Occipital lobe (tissue), 2 donors: Measurements from ENCODE around the gene COL9A3. TPM values are rescaled to one million over a fixed set of nuclear protein-coding genes. Genes with fewer than 3 reads are reported as not detected.

Experiments
- DNase-seq: peaks from one replicate; lab custom pipeline; 2025; lab: John Stamatoyannopoulos, UW
- total RNA-seq: library from RNA; depleted of rRNA; stranded (reverse); fragments of >200 nt; gene quantifications from one replicate; pipeline ENCODE4 v1.2.3, GENCODE V29; 2014

COL9A3 gene
- total RNA-seq, 1 donor from 2014 or later = 37.1 TPM

GRCh38 chr20:62822239-62822787, 5.5 kb downstream of the COL9A3 start:
- DNase-seq = no peak

DNA sequence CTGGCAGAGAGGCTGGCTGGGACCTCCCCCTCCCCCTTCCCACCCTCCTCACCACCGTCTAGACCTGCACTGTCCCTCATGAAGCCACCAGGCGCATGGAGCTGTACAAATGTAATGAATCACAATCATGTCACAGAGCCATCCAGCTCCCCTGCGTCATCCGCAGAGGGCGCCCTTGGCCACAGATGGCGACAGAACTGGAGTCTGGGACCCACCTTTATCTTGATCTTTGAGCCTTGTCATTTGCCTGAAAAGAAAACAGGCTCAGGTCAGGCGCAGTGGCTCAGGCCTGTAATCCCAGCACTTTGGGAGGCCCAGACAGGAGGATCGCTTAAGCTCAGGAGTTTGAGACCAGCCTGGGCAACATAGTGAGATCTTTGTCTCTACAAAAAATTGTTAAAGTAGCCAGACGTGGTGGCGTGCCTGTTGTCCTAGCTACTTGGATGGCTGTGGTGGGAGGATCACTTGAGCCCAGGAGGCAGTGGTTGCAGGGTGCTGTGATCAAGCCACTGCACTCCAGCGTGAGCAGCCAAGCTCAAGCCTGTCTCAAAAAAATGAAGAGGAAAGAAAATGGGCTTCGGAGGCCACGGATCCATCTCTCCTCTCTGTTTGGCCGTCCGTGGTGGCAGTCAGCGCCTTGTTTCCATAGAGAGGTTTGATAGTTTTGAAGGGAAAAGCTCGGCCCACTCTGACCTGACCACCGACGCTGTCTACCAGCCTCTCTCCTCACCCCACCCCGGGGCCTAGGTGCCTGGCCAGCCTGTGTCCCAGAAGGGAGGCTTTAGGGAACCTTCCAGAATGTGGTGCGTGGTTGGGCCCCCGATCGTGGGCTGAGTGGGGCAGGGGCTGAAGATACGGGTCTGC, 6.2 kb downstream of the COL9A3 start:
- no peak for DNase-seq

DNA sequence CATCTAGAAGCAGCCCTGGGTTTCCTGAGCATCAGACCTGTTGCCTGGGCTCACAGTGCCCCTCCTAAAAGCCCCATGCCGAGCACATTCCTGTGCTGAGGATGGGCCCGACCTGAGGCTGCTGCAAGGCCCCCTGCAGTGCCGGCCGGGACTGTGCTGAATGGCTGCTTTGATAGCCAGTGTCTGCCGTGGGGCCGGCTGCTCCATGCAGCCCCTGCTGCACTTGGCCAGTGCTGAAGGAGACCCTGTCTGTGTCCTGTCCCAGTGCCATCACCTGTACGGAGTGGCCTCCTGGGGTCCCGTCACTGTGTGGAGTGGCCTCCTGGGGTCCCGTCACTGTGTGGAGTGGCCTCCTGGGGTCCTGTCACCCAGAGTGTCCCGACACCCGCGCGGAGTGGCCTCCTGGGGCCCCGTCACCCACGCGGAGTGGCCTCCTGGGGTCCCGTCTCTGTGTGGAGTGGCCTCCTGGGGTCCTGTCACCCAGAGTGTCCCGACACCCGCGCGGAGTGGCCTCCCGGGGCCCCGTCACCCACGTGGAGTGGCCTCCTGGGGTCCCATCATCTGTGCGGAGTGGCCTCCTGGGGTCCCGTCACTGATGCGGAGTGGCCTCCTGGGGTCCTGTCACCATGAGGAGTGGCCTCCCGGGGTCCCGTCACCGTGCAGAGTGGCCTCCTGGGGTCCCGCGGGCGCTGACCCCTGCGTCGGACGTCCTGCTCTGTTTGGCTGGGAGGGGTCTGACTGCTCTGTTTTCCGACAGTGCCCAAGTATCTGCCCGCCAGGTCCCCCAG, 7.0 kb downstream of the COL9A3 start:
- DNase-seq = no peak

DNA sequence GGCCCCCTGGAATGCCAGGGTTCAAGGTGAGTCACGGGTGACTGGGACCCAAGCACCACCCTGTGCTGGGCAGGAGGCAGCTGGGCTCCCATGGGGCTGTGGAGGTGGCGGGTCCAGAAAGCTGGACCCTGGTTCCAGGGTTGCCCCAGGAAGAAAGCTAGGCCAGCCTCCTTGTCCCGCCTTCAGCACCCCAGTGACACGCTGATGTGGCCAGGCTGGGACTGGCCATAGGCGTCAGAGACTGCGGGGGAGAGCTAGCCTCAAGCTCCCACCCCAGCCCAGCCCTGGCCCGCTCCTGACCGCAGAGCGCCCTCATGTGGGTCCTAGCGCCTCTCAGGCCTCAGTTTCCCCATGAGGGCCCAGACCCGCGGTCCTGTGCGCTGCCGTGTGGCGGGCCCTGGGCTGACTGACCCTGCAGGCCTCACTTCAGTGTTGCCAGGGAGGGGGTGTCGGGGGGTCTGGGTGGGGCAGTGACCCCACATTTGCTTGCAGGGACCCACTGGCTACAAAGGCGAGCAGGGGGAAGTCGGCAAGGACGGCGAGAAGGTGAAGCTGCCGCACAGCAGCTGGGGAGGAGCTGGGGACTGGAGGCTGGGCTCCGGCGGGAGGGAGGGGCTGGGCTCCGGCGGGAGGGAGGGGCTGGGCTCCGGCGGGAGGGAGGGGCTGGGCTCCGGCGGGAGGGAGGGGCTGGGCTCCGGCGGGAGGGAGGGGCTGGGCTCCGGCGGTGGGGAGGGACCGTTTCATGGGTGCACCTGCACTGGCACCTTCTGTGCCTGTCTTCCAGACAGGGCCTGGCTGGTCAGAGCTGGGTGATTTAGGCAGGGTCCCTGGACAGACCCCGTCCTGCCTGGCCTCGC, 7.9 kb downstream of the COL9A3 start:
- DNase-seq = no peak

DNA sequence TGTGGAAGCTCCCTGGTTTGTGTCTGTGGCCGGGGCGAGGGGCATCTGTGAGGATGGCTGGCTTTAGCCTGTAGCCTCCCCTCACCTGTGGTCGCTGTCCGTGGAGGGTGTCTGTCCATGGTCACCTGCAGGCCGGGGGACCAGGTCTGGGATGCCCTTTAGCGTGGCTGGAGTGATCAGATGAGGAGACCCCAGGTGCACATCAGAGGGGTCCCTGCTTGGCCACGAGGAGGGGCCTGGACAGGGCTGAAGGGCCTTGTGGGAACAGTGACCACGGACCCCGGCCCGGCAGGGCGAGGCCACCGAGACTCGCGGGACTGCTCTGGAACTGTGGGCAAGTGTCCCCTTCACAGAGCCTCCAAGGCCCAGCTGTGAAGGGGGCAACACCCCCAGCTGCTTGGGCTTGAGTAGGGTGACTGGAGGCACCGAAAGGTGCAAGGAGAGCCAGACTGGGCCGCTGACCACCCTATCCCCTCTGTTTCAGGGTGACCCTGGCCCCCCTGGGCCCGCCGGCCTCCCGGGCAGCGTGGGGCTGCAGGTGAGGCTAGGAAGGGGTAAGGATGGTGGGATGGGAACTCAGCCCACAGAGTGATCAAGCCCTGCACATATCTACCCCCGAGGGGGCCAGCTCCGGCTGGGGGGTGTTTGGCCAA, 8.6 kb downstream of the COL9A3 start:
- DNase-seq = no peak

GRCh38 chr20:62825986-62826645, 9.3 kb downstream of the COL9A3 start:
- no peak for DNase-seq

DNA sequence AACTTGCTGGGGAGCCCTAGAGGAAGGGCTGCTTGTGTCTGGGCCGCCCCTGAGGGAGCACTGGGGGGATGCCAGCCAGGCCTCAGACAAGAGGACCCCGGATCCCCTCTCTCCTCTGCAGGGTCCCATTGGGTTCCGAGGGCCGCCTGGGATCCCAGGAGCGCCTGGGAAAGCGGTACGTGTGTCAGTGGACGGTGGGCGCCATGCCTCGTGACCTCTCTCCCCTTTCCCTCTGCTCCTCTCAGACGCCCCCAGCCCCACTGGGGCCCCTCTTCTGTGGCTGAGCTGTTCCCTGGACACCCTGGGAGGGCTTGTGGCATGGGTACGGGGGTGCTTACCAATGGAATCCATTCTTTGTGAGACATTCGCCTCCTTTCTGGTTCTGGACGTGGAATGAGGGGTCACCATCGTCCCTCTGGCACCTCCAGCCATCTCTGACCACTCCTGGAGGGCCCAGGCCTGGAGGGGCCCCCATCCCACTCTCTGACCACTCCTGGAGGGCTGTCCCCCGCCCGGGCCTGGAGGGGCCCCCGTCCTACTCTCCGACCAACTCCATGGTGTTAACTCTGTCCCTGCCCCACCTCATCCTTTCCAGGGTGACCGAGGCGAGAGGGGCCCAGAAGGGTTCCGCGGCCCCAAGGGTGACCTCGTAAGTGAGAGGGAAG, 9.9 kb downstream of the COL9A3 start:
- DNase-seq = no peak

DNA sequence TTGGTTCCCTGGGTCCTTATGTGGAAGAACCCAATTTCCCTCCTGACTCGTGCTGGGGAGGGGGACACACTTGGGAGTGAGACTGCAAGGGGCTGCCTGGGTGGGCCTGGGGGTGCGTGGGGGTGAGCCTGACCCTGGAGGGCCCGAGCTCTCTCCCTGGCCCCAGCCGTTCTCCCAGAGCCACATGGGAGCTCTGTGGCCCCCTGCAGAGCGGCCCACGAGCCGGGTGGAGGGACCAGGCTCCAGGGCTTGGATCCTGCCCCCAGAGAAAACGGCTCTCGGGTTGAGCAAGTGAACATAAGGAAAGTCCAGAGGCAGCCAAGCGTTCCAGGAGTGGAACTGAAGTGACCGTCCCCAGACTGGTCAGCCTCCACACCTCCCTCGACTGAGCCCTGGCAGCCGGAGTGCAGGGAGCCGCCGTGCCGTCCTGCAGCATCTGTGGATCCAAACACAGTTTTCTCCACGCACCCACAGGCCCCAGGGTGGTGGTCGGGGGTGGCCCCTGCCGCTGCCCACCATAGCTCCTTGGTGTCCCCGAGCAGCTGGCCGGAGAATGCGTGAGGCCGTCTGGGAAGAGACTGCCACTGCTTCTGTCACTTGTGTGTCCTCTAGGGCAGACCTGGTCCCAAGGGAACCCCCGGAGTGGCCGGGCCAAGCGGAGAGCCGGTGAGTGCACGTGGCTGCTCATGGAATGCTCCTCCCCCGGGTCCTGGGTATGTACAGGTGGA, 10.6 kb downstream of the COL9A3 start:
- DNase-seq = no peak

- DNase-seq = no peak
Observed at GRCh38 chr20:62828051-62828450, 11.2 kb downstream of the COL9A3 start.

- DNase-seq = no peak
Observed at GRCh38 chr20:62828511-62829230, 11.8 kb downstream of the COL9A3 start.

DNA sequence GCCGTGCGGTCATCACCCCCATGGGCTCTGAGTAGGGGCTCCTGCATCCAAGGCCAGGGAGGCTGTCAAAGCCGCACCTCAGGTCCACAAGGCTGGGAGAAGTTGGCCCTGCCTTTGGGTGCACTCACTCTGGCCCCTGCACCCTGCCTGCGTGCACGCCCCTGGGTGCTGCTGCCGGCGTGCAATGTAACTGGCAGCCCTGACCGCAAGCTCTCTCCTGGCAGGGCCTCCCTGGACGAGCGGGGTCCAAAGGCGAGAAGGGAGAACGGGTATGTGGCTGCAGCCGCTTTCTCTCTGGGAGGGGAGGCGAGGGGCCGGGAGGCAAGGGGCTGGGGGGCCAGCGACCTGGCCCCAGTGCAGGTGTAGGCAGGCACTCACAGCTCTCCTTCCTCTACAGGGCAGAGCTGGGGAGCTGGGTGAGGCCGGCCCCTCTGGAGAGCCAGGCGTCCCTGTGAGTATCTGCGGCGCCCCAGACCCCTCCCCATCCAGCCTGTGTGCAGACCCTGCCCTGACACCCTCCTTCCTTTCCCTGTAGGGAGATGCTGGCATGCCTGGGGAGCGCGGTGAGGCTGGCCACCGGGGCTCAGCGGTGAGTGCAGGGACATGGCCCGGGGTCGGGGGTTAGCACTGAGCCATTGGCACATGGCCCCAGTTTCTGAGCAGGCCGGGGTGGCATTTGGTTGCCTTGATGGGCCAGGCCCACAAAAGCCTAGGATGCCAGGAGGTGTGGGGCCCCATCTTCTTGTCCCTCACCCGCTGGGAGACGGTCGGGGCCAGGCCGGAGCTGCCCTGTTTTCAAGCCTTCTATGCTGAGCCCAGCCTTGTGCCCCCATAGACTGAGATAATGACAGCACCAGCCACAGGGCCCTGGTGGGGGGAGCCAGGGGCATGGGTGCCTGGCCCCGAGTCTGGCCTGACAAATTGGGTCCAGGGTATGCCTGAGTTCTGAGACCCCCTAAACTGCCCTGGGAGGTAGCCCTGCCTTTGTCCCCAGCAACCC, 12.7 kb downstream of the COL9A3 start:
- DNase-seq = no peak

- no peak for DNase-seq
Observed at GRCh38 chr20:62830251-62830650, 13.4 kb downstream of the COL9A3 start.

DNA sequence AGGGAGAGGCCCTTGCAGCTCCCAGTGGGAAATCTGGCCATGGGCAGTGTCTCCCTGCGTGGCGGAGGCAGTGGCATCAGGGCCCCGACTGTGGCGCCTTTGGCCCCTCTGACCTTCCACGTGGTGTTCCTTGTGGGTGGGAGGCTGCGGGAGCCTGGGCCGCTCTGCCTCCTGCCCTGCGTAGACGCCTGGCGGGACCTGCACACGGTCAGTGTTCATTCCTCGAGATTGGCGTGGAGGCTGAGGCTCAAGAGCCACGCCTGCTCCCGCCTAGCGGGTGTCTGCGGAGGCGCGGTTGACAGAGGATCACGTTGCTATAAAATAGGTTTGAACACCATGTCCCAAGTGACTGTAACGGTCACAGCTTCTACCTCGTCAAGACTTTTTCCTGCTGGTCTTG, 14.0 kb downstream of the COL9A3 start:
- DNase-seq = no peak

DNA sequence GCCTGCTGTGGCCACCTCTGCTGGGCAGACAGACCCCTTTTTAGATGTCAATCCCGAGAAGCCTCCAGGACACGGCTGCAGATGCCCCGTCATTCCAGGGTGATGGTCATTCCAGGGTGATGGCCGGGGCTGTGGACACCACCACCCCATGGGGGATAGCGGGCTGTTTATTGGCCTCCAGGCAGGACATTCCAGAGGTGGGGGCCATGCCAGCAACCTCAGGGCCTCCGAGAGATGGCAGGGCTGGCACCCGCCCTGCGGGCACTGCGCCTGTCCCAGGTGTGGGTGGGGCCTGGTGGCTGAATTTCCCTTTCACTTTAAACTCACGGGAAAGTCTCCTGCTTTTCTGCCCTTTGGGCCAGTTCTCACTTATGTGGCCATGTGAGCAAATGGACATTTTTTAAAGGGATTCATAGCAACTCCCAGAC, 14.5 kb downstream of the COL9A3 start:
- DNase-seq = no peak

DNA sequence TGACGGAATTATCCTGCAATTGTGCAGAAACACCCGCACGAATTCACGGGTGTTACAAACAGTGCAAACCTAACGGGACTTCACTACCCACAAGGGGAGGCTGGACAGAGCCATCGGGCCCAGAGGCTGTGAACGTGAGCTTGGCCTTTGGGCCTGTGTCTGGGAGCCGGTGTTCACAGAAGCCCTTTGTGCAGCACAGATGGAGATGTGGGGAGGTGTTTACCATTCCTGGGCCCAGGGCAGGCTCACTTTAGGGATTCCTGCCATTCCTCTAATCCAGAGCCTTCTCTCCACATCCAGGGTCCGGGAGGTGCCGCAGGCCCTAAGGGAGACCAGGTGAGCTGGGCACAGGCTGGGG, 15.0 kb downstream of the COL9A3 start:
- no peak for DNase-seq

- no peak for DNase-seq
Observed at GRCh38 chr20:62832212-62832922, 15.5 kb downstream of the COL9A3 start.

- no peak for DNase-seq
Observed at GRCh38 chr20:62832951-62833391, 16.1 kb downstream of the COL9A3 start.
